NCI-H345 (cell line): Measurements from ENCODE around the gene GAB3.

Source experiments
- DNase-seq: peaks from one replicate; lab custom pipeline; 2025; lab: John Stamatoyannopoulos, UW

Gene GAB3

GRCh38 chrX:154751669-154752271, 893 bp upstream of the GAB3 start:
- DNase-seq, result no peak

- DNase-seq, result no peak
Observed at GRCh38 chrX:154751203-154751668, 359 bp upstream of the GAB3 start.

GRCh38 chrX:154749856-154750255, 1.0 kb downstream of the GAB3 start:
- DNase-seq, result no peak

GRCh38 chrX:154748712-154749339, 2.1 kb downstream of the GAB3 start:
- peak; percentile 73 for DNase-seq

GRCh38 chrX:154742613-154743012, 8.3 kb downstream of the GAB3 start:
- no peak for DNase-seq

- DNase-seq, result no peak
Observed at GRCh38 chrX:154739952-154740465, 10.9 kb downstream of the GAB3 start.

- no peak for DNase-seq
Observed at GRCh38 chrX:154738011-154738738, 12.7 kb downstream of the GAB3 start.

- no peak for DNase-seq
Observed at GRCh38 chrX:154737136-154737535, 13.7 kb downstream of the GAB3 start.

GRCh38 chrX:154735695-154736393, 15.0 kb downstream of the GAB3 start:
- DNase-seq, result no peak

GRCh38 chrX:154734061-154734781, 16.7 kb downstream of the GAB3 start:
- no peak for DNase-seq

- DNase-seq, result no peak
Observed at GRCh38 chrX:154733066-154733425, 17.8 kb downstream of the GAB3 start.

- DNase-seq, result no peak
Observed at GRCh38 chrX:154732421-154733065, 18.3 kb downstream of the GAB3 start.

- no peak for DNase-seq
Observed at GRCh38 chrX:154731881-154732280, 19.0 kb downstream of the GAB3 start.

GRCh38 chrX:154731184-154731583, 19.7 kb downstream of the GAB3 start:
- DNase-seq, result no peak

- DNase-seq, result no peak
Observed at GRCh38 chrX:154730253-154730891, 20.5 kb downstream of the GAB3 start.

GRCh38 chrX:154729439-154729838, 21.4 kb downstream of the GAB3 start:
- no peak for DNase-seq

- no peak for DNase-seq
Observed at GRCh38 chrX:154728431-154729190, 22.3 kb downstream of the GAB3 start.

- DNase-seq, result no peak
Observed at GRCh38 chrX:154727871-154728270, 23.0 kb downstream of the GAB3 start.

GRCh38 chrX:154727418-154727817, 23.5 kb downstream of the GAB3 start:
- DNase-seq, result no peak
